ENCODE data around the gene TRPV2.

The TRPV2 gene

DNA sequence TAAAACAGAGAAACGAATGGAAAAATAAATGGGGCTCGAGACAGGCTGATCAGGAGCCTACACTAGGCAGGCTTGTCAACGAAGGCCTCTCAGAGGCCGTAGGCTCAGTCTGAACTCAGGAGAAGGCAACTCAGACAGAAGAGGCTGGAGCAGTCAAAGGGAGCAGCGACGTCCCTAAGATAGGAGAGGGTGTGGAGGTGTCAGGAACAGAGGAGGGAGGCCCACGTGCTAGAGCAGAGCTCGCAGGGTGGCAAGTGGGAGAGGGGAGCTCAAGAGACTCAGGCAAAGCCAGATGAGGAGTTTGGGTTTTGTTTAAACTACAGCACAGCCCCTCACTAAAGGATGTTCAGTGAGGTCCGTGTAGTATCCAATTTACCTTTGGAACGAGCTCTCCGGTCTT is 43.9 kb downstream of the TRPV2 start:
- no peak for FAIRE-seq

DNA sequence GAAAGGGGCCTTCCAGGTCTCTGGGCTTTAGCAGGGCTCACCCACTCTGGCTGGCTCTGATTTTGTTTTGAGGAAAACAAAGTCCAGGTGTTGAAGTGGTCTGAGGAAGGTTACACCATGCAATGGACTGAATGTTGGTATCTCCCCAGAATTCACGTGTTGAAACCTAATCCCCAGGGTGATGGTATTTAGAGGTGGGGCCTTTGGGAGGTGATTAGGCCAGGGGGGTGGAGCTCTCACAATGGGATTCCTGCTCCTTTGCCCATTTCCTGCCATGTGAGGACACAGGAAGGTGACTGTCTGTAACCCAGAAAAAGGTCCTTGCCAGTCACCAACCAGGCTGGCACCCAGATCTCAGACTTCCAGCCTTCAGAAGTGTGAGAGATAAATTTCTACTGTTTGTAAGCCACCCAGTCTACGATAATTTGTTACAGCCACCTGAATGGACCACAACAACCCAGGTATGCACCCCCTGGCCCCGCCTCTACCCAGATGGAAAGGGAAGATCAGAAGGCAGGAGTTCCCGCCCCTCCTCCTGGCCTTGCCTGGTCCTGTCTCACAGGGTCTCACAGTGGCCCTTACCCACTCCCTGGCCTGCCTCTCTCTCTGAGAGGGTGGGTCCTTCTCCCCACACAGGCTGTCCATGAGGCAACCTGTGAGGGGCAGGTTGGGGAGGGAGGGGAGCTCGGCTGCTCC is 44.6 kb downstream of the TRPV2 start:
- no peak for FAIRE-seq

DNA sequence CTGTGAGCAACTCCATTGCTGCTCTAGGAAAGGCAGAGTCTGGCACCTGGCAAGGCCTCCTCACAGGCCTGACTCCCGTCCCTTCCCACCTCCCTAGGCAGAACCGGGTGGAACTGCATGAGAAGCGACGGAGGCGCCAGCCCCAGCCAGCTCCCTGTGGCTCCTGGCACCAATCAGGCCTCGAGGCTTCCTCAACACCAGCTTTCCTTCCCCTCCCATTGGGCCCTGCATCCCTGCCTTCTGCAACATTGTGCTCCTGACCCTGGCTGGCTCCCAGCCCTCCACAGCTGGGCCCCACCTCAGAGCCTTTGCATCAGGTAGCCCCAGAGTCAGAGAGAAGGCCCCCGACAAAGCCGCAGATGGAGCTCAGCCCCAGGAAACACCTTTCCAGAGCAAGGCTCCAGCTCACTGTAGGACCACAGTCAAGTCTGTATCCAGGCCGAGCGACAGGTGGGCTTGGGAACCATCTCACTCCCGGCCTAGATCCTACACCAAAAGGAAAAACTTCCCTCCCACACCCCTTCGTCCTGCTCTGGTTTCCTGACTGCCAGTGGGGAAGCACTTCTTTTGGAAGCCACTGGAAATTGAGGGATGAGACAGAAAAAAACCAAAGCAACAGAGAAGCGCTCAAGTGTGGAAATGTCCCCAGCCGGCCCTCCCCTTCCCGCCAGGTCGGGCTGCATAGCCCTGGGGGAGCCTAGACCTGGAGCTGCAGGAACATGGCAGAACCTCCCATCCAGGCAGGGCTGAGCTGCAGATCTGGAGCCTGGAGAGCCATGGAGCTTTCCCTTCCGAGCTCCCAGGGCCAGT is 45.6 kb downstream of the TRPV2 start:
- FAIRE-seq = no peak

DNA sequence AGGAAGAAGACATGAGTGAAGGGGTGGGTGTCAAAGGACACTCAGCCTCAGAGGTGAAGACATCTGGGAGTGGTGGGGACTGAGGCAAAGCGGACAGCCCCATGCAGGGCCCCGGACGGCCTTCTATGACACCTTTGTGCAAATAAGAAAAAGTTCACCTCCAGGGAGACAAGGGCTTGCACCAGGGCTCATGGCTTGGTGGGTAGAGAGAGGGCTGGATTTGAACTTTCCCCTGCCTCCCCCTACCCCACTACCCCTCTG is 46.2 kb downstream of the TRPV2 start:
- no peak for FAIRE-seq

DNA sequence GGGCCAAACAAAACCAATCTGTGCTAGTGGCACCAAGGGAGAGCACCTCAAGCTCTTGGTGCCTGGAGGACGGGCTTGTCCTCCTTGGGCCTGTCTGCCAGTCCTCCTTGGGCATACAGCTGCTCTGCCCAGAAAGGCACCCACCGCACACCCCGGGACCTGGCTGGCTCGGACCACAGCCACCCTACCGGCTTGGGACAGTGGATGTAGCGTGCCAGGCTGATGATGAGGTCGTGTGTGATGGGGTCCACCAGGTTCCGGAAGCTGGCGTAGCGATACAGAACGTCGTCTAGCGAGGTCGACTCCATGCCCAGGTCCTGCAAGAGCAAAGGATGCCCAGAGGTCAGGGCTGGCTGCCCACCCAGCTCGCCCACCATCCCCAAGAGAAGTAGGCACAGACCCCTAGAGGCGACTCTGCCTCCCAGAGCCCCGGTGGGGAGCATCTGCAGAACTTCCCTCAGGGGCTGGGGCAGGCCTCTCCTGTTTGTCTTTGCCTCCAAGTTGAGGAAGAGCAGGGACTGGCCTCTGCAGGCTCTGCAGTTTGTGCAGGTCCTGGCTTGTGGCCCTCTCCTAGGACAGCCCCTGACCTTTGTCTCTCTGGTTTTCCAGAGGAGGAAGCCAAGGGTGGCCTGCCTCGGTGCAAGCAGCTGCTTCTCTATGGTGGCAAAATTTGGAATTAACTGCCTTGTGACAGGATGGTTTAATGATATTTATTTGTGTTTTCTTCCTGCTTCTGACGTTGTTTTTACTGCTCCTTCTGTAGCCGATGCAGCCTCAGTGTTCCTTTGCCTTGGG is 46.9 kb downstream of the TRPV2 start:
- FAIRE-seq = no peak

DNA sequence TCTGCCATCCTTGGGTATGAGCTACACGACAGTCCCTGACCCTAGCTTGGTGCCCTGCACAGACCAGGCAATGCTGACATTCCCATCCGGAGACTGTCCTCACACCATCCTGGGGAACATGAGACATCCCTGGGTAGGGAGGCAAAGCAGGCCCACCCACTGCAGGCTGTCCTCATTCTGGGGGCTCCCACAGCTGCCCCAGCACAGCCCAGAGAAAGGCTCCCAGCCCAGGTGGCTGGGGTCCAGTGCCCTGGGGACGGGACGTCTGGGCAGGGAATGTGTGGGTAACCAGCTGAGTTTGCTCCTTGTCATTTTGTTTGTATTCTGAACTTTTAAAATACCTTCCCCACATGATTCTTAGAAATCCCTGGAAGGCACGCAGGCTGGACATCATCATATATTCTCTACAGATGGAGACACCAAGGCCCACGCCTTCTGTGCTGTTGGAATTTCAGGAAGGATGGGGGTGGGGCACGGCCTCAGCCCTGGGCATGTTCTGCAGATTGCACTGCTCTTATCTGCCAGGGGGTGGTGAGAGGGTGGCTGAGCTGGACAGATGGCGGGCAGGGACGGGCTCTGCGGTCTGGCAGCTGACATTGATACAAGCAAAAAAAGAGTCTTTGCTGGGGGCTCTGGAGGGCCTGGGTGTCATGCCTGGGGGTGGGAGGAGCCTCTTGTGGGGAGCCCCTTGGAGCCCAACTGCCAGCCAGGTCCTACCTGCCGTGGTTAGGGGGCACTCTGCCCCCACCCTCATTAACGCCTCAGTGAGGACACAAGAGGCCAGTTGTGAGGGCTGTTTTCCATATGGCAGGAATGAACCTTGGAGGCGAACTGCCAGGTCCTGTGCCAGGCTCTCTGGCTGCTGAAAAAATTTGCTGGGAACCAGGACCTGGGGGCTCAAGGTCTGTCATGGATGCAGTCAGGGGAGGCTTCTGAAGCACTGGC is 48.3 kb downstream of the TRPV2 start:
- no peak for FAIRE-seq

DNA sequence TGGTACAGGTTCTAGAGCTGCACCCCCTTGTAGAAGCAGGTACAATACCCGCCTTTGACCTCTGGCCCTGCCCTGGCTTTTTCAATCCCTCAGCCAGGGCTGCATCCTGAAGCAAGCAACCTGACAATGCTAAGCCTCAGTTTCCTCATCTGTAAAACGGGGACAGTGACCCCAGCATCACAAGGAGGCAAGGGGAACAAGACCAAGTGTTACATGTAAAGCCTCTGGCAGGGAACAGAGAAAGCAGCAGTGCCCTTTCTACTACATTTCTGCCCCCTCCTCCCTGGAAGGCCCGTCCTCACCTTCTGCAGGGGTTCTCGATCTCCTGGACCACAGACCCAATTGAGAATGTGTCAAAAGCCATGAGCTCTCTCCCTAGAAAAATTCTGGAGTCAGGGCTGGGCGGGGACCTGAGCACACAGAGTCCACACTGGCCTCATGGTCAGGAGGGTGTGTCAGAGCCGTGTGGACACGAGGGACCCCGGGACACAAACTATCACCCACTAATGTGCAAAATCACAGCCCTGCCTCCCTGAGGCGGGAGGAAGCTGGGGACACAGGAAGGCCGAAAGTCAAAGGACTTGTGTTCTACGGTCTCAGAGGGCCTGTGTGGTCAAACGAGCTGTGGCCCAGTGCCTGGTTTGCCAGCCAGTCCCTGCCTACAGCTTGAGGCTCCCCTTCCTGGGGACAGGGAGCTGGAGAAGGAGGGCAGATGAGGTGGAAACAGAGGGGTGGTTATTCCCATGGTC is 49.1 kb downstream of the TRPV2 start:
- no peak for FAIRE-seq

DNA sequence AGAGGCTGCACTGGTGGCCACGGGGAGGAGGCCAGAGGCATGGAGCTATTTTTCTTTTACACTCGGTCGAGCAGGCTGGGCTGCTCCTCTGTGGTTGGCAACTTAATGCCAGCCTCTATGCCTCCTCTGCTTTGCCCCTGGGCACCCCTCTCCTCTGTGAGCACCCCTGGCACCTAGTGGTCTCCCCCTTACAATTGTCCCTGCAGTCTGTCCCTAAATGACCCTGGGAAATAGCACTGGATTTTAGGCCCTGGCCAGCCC is 49.6 kb downstream of the TRPV2 start:
- FAIRE-seq = no peak

DNA sequence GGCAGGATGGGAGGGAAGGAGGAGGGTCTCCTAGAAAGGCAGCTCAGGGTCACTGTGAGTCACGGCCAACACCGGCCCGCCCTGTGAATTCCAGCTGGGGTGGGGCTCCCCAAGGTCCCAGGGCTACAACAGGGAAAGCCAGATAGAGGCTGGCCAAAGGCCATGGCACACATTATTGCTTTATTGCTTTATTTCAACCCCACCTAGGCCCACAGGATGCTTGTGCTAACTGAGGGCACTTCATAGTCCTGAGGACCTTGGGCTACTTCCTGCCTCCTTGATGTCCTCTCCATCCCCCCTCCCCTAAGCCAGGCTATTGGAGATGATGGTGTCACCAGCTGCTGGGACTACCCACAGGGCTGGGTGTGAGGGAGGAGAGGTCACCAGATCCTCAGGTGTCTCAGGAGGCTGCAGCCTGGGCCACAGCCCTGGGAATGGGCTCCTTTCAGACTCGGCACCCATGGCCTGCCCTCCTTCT is 50.5 kb downstream of the TRPV2 start:
- no peak for FAIRE-seq

DNA sequence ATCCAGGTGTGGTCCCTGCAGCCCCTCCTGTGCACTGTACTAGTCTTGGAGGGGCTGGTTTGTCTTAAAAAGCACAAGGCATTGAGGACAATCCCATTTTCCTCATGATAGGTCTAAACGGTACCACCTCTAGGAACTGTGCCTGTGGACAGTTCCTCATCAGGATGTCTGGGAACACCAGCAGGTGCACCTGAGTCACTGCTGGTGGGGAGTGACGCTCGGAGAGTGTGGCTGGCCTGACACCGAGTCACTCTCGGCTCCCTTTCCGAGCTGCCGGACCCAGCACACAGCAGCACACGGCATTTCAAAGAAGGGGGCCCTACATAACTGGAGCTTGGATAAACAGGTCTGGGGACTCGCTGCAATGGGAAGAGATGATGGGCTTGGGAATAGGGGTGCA is 51.0 kb downstream of the TRPV2 start:
- FAIRE-seq = no peak

DNA sequence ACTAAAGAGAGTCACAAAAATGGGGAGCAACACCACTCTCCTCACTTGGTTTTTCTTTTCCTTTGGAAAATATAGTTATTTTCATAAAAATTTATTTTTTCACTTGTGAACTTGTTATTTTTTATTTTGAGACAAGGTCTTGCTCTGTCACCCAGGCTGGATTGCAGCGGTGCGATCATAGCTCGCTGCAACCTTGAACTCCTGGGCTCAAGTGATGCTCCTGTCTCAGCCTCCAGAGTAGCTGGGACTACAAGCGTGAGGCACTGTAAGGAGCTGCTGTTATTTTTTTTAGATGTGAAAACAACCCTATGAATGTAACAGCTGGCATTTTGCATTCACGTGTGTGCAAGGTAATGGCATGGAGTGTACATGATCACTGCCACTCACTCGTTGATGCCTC is 51.7 kb downstream of the TRPV2 start:
- no peak for FAIRE-seq

DNA sequence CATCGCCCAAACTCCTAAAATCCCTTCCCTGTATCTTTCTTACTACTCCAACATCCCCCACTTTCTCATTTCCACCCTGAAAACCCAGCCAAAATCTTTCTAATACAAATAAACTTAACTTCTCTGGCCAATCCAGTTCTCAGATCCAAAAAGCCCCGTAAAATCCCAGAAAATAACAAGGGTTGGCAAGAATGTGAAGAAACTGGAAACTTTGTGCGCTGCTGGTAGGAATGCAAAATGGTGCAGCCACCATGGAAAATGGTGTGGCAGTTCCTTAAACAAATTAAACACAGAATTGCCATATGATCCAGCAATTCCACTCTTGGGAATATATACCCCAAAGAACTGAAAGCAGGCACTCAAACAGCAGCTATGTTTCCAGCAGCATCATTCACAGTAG is 52.5 kb downstream of the TRPV2 start:
- no peak for FAIRE-seq

DNA sequence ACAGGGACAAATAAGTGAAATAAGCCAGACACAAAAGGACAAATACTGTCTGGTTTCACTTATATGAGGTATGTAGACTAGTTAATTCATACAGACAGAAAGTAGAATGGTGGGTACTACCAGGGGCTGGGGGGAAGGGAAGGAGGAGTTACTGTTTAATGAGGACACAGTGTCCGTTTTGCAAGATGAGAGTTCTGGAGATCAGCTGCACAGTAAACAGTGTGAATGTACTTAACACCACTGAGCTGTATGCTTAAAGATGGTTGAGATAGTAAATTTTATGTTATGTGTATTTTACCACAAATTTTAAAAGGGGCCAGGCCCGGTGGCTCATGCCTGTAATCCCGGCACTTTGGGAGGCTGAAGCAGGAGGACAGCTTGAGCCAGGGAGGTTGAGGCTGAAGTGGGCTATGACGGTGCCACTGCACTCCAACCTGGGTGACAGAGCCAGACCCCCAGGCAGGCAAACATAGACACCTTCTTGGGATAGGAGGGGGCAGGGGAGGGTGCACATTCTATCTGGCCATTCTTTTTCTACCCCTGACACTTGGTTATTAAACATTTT is 53.1 kb downstream of the TRPV2 start:
- FAIRE-seq = no peak

DNA sequence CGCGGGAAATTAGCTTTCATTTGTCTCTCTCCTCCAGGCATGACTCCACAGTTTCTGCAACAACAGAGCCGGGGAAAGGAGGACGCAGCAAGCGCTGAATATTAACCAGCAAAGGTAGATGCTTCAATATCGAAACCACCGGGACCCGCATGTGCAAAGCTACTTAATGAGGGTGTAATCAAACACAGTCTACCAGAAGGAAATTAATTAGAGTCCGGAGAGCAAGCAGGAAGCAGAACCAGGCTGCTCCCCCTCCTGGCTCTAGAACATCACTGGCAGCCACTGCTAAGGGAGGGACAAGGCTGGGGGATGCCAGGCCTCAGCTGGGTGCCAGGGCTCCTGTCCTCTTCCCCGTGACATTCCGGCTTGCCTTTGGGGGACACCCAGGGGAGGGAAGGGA is 54.9 kb downstream of the TRPV2 start:
- FAIRE-seq = no peak

DNA sequence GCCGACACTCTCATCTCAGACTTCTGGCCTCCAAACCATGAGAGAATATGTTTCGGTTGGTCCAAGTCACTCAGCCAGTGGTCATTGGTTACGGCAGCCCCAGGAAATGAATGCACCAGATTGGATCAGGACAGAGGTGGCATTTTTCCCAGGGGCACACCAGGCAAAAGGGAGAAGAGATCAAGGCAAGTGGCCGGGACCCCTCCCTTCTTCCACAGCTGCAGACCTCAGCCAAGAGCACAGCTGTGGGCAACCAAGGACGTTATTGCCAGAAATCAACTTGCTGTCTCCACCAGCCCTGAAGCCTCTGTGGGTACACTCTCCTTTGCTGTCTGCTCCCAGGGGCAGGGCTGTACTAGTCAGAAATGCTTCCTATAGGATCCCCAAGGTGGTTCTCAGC is 55.9 kb downstream of the TRPV2 start:
- FAIRE-seq = no peak

DNA sequence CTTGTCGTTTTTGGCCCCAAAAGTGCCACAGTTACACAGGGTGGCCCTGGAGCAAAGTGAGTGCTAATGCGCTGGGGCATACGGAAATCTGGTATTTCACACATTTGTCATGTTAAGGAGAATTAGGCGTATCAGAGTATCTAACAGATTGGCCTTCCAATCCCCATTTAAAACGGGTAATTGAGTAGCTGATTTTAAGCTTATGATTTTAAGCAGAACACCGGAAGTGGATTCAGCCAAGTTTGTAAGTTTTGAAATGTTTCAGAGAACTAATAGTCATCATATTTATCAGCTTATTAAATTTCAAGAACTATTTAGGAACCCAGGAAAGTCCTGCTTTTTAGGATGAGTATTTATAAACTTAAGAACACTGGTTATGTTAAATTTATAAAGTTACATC is 57.2 kb downstream of the TRPV2 start:
- no peak for FAIRE-seq

DNA sequence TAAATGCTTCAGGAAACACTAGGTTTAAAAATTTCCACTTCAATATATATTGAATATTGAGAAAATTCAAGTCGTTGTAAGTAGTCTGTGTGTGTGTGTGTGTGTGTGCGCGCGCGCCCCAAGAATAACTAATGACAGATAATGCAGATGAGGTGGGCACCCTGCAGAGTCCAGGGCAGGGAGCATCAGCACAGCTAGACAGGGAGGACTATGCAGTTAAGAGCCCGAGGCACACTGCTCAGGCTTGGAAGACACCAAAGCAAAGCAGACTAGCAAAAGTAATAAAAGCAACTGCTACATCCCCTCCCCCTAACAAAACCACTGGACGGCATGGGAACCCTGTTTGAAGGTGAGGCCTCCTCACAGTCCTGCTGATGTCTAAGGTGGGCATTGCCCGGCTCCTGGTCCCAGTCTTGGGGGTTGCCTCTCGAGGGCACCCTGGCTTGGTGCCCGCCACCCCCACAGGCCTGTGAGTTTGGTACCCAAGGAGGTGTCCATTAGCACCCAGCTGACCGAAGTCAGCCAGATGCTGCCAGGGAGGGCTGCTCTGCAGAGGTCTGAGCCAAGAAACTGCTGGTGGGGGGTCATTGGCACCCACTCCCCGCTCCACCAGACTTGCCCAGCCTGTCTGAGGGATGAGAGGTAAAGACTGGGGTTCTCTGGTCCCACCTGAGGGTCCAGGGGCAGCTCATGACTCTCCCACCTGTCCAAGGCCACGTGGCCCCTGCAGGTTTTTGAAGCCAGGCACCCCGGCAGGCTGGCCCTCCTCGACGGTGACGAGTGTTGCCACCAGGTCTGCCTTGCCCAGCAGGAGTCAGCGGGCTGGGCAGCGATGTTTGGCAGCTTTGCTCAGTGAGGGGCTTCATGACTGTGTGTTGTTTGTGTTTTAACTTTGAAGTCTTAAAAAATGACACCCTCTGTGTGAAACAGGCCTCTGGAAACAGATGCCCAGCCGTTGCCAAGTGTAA is 58.0 kb downstream of the TRPV2 start:
- no peak for FAIRE-seq

DNA sequence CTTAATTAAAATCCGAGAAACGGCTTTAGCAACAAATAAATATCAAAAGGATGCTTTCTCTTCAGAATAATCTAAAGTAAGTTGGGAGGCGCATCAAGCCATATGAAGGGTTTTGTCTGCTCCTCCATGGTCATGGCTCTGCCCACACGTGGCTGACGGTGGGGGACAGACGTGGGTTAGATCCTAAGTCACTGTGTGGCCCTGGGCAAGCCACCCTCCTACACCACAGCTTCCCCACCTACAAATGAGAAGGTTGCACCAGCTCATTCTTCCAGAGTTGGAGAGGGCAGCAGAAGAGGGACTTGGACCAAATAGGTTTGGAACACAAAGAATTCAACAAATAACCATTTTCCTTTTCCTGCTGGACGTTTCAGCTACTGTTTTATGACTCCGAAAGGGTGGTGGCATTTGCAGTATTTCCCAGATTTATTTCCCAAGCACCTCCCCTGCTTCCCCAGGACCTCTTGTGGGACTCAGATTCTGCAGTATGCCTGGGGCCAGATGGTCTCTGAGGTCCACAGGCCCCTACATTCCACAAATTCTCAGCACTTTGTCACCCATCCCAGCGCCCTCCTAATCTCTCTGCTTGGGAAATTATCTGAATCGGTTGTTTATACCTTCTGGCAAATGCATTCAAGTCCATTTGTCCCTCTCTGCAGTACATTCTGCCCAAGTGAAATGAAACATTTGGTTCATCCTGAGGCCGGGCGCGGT is 58.8 kb downstream of the TRPV2 start:
- no peak for FAIRE-seq

DNA sequence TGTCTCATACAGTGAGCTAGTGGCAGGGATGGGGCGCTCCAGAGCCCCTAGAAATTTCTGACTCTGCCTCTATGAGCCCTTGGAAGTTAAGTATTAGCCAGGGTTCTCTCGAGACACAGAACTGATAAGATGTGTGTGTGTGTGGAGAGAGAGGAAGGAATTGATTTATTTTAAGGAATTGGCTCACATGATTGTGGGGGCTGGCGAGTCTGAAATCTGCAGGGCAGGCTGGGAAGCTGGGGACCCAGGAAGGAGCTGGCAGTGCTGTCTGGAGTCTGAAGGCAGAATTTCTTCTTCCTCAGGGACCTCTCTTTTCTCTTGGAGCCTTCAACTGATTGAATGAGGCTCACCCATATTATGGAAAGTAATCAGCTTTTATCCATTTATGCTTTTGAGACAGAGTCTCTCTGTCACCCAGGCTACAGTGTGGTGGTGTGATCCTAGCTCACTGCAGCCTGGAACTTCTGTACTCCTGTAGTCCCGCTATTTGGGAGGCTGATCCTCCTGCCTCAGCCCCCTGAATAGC is 59.9 kb downstream of the TRPV2 start:
- FAIRE-seq = no peak

DNA sequence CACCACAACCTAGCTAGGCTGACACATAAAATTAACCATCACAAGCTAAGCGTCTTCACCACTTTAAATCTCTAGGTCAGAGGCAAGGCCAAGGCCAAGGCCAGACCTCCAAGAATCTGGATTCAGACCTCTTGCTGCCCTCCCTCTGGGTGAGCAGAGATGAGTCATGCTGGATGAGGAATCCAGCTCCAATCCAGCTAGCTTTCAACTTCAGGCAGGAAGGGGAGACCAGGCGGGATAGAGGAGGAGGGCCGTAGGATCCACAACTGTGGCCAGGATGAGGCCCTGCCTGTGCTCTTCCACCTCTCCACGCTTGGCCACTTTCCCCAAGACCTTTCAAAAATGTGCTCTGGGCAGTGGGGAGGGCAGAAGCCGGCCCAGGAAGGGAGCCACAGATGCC is 61.9 kb downstream of the TRPV2 start:
- no peak for FAIRE-seq
